Measurements from ENCODE around the gene EXOC2.

The EXOC2 gene

GRCh38 chr6:490251-491037, 202.5 kb downstream of the EXOC2 start:
- no peak for DNase-seq

GRCh38 chr6:489762-490161, 203.2 kb downstream of the EXOC2 start:
- DNase-seq, result no peak

- DNase-seq, result no peak
Measured at GRCh38 chr6:489001-489400, 203.9 kb downstream of the EXOC2 start.

GRCh38 chr6:487956-488355, 205.0 kb downstream of the EXOC2 start:
- no peak for DNase-seq

GRCh38 chr6:485655-486170, 207.2 kb downstream of the EXOC2 start:
- DNase-seq, result no peak

GRCh38 chr6:484746-485145, 208.2 kb downstream of the EXOC2 start:
- no peak for DNase-seq

- DNase-seq, result no peak
Measured at GRCh38 chr6:484086-484745, 208.7 kb downstream of the EXOC2 start.

- DNase-seq, result no peak
Measured at GRCh38 chr6:475314-475713, 217.6 kb downstream of the EXOC2 start.

GRCh38 chr6:474453-475185, 218.3 kb downstream of the EXOC2 start:
- DNase-seq, result no peak

GRCh38 chr6:473768-474452, 219.0 kb downstream of the EXOC2 start:
- no peak for DNase-seq

GRCh38 chr6:473356-473755, 219.6 kb downstream of the EXOC2 start:
- no peak for DNase-seq

GRCh38 chr6:470901-471448, 222.0 kb downstream of the EXOC2 start:
- no peak for DNase-seq

GRCh38 chr6:470051-470900, 222.7 kb downstream of the EXOC2 start:
- no peak for DNase-seq

- DNase-seq, result no peak
Measured at GRCh38 chr6:467671-468082, 225.3 kb downstream of the EXOC2 start.

- DNase-seq, result no peak
Measured at GRCh38 chr6:467111-467510, 225.8 kb downstream of the EXOC2 start.

GRCh38 chr6:466564-466963, 226.4 kb downstream of the EXOC2 start:
- no peak for DNase-seq

GRCh38 chr6:465531-466348, 227.2 kb downstream of the EXOC2 start:
- DNase-seq, result no peak

- no peak for DNase-seq
Measured at GRCh38 chr6:456887-457286, 236.1 kb downstream of the EXOC2 start.

GRCh38 chr6:456358-456867, 236.5 kb downstream of the EXOC2 start:
- no peak for DNase-seq

GRCh38 chr6:455835-456234, 237.1 kb downstream of the EXOC2 start:
- no peak for DNase-seq

Measured in islet precursor cell (in vitro differentiated cells).